GM19438 (cell line): Measurements from ENCODE around the gene OLA1.

Experiments used
- ATAC-seq: cut with Tn5 transposase; IDR thresholded peaks from one replicate; pipeline ENCODE4 v1.9.1; 2021; ENCODE audit warnings: low read depth; ENCODE audit not compliant: unreplicated experiment

The OLA1 gene

DNA sequence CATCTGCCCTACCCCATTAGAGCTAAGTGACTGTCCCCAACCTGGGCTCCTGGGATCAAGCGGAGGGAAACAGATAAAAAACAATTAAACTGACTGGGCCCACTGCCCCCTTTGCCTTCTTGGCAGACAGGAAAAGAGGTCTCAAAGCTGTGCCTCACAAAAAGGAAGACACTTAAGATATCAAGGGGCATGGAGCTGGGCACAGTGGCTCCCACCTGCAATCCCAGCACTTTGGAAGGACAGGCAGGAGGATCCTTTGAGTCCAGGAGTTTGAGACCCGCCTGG is 208.0 kb downstream of the OLA1 start:
- ATAC-seq = no peak

- ATAC-seq = peak; percentile 83
These were observed 208.5 kb downstream of the OLA1 start for GRCh38 chr2:174039551-174040416.

GRCh38 chr2:174038462-174038861 is 209.9 kb downstream of the OLA1 start:
- ATAC-seq = no peak

DNA sequence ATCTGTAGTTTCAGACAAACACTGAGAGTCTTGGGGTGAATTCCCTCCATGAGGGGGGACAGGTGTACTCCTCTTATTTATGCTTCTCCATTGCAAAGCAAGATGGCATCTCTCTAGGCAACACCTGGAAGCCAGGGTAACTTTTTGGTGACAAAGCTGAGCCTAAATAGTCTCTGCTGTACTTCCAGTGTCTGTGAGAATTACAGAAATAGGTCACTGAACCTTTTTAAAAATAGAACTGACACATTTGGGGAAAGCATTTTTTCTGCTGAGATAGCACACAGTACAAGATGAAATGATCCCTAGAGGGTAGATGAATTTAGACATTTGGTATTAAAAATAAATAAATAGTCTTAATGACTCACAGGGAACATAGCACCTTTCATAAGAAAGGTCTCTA is 211.5 kb downstream of the OLA1 start:
- no peak for ATAC-seq

DNA sequence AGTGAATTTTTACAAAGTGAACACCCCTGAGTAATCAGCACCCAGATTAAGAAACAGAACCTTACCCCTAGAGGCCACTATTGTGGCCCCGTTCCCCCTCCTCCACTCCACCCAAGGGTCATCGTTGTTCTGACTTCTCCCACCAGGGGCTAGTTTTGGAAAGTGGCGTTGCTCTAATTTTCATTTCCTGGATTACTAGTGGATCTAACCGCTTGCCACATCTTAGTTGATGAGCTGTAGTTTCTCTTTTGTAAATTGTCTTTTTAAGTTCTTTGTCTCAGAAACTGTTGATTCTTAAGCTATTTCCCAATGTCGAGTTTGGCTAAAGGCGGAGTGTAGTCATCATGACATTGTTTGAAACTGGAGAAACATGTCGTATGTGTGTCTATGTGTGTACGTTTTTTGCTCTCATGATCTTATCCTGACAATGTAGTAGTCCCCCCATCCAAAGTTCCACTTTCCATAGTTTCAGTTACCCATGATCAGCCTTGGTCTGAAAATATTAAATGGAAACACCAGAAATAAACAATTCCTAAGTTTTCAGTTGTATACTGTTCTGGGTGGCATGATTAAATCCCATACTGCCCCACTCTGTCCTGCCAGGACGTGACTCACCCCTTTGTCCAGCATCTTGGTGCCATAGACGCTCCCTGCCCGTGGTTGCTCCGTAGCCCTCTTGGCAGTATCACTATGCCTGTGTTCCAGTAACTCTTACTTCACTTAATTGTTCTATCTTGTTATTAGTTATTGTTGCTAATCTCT is 212.2 kb downstream of the OLA1 start:
- no peak for ATAC-seq

DNA sequence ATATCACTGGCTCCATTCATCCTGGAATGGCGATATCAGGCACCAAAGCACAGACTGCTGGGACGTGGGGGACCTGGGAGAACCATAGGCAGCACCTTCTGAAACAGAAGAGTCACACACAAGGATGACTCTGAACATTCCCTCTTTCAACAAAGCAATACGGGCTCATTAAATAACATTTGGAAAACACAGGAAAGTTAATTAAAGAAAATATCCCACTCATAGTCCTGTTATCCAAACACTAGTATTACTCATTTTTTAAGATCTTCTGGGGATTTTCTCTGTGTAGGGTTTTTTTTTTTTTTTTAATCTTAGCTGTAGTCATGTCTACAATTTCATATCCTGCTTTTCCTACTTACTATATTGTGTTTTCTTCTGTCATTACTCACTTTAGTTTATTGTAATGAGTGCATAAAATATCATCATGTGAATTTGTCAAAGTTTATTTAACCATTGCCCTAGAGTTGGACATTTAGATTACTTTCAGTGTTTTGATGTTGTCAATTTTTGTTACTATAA is 213.2 kb downstream of the OLA1 start:
- ATAC-seq = no peak

GRCh38 chr2:174033163-174033550 is 215.2 kb downstream of the OLA1 start:
- no peak for ATAC-seq

- ATAC-seq = no peak
These were observed 217.1 kb downstream of the OLA1 start for GRCh38 chr2:174031226-174031625.

DNA sequence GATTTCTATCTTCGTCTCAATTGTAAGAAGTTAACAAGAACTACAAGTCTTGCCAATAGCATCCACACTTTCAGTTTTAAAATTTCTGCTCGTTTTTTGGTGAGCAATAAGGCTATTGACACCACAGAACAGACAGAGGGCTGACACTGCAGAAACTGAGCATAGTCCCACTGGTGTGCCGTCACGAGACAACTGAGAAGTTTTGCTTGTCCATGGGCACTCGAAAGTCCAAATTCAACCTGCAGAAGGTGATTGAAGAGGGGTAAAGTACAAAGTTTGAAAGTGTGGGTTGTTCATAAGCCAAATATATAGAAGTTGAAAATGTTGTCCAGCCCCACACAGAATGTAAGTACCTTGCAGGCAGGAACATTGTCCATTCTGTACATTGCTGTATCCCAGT is 219.4 kb downstream of the OLA1 start:
- ATAC-seq = no peak

- ATAC-seq = no peak
These were observed 220.4 kb downstream of the OLA1 start for GRCh38 chr2:174027956-174028355.

GRCh38 chr2:174026122-174026845 is 222.0 kb downstream of the OLA1 start:
- ATAC-seq = no peak

DNA sequence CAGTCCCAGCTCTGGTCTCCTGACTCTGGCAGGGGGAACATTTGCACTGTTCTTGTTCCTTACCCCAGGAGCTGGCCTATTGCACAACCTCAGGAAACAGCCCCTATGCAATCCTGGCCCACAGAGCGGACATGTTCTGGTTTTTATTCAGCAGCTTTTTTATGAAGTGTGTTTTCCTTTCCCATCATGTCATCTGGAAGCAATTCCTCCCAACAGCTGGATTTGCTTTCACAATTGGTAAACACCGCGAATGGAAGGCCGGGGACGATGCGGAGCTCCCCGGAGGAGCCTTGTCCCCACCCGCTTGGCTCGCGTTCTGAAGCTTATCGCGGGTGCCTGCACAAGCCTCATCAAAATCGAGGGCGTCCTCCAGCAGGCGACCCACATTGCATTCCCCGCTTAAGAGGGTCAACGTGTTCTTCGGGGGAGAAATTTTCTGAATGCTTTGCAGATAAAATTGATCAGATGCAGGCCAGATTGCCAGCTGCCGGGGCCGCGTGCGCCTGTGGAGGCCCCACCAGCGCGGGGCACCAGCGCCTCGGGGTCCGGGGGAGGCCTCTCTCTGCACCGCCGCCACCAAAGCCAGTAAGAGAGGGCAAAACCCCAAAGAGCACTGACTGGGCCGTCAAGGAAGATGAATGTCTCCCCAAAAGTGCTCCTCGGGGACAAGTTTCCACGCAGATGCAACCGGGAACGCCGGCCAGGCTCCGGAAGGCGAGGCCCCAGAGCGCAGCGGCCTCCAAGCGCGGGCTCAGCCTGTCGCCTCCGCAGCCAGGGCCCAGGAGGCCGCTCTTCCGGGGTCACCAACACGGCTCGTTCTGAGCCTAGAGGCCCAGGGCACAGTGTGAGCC is 222.8 kb downstream of the OLA1 start:
- ATAC-seq = no peak

GRCh38 chr2:174024524-174025270 is 223.6 kb downstream of the OLA1 start:
- ATAC-seq = no peak

DNA sequence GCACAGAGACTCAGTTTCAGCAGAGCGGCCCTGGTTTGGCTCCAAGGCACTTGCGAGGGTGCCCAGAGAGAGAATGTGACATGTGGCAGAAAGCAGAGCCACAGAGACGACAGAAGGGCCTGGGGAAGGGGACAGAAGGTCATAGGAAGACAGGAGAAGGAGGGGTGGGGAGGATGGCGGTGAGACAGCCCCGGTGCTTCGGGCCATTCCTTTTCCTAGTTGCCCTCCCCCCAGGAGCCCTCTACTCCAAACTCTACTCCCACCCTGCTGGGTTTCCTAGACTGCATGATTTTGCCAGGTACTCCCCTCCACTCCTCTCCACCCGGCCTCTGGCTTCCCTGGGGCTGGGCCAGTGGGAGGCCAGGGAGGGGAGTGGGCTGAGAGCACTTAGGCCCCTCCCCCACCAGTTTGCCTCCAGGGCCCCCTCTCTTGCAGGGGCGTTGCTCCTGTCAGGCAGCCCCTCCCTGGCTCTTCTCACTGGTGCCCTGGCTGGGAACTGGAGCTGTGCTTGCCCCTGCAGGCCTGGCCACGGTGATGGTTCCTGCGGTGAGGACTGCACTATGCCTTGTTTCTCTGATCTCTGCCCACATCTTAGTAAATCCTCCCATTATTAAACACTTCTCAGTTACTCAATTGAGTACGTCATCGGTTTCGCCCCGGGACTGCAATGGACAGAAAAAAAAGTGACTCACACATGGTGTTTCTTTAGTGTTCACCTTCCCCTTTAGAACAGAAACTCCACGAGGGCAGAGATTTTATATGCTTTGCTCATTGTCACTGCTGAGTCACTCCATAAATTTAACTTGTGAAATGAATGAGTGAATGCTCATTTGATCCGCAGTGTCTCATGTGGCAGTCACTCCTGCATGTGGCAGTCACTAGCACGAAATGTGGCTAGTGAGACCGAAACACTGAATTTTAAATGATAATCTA is 224.5 kb downstream of the OLA1 start:
- no peak for ATAC-seq
